ENCODE data around the gene WDR19. TPM values are rescaled to one million over a fixed set of nuclear protein-coding genes. Genes with fewer than 3 reads are reported as not detected.

The WDR19 gene
- total and polyA plus RNA-seq, 2 of the 4 experiments (the other 2 are of a cell fraction) = 16.0 to 22.6 TPM

DNA sequence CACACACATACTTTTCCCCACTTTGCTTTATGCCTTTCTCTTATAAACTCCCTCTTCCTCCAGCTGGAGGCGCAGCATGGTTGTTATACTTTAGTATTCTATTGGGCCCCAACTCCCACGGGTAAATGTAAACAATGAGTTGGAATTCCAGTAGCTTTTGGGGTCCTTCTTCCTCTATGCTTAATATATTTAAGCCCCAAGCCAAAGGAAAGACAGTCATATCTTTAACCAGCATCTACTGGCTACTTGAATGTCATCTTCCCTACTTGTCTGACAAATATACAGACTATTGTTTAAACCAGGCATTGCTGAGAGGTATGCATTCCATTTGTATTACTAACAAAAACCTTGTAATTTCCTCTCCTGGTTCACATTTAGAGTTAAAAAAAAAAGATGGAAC lies 72.9 kb downstream of the WDR19 start:
- H3K18ac ChIP-seq (ENCODE audit: low read depth, low read length) = no peak overlapping the region; the same call in 1 of the 2 replicates
- CTCF ChIA-PET = no interaction called here
- H3K9ac ChIP-seq (ENCODE audit: low read depth, low read length) = no peak overlapping the region
- H4K5ac ChIP-seq (ENCODE audit: low read depth, low read length) = no peak overlapping the region
- H2BK15ac ChIP-seq (ENCODE audit: low read depth, low read length) = no peak overlapping the region
- no peaks in the 10 kb centered on the region for H3K36me3 ChIP-seq (ENCODE audit: control insufficient read depth, insufficient read depth, low read length)
- H3K79me1 ChIP-seq (ENCODE audit: low read depth in 1 of 2, low read length in 2 of 2) = no peaks in the 10 kb centered on the region
- no peaks in the 10 kb centered on the region; the same call in 1 of the 2 replicates for H3K4me1 ChIP-seq (ENCODE audit: control insufficient read depth, insufficient read depth, low read length)
- H2BK20ac ChIP-seq (ENCODE audit: low read depth, low read length) = 0 out of 2 replicates have a peak overlapping the region, but pooled peaks have one; percentile 72
- peak overlapping the region; percentile 25 for H2BK5ac ChIP-seq (ENCODE audit: low read depth, low read length, poor library complexity, severe bottlenecking)
- no TSS peak for BruUV-seq (replicated peaks)
- no peak overlapping the region for H4K91ac ChIP-seq (ENCODE audit: insufficient read depth, low read depth, low read length)
- peak overlapping the region; percentile 51; the same call in 1 of the 2 replicates for H2BK120ac ChIP-seq (ENCODE audit: low read depth, low read length)
- no peak overlapping the region for H3K27ac ChIP-seq (ENCODE audit: insufficient read depth, low read length)
- no peak overlapping the region for H3K4me3 ChIP-seq (ENCODE audit: insufficient read depth, low read depth, low read length)
- ATAC-seq (ENCODE audit: low read depth) (peak; percentile 39), DNase-seq (peak; percentile 65)
- TF ChIP-seq POLR2A (IDR thresholded peaks at IDR 0.05; ENCODE audit: low read depth, low read length) (no peak), MAZ (IDR thresholded peaks at IDR 0.05; ENCODE audit: borderline replicate concordance, low read depth, low read length) (no peak), BHLHE40 (IDR thresholded peaks at IDR 0.05; ENCODE audit: low read depth, low read length) (no peak)
- TF ChIP-seq, protein P1, sequence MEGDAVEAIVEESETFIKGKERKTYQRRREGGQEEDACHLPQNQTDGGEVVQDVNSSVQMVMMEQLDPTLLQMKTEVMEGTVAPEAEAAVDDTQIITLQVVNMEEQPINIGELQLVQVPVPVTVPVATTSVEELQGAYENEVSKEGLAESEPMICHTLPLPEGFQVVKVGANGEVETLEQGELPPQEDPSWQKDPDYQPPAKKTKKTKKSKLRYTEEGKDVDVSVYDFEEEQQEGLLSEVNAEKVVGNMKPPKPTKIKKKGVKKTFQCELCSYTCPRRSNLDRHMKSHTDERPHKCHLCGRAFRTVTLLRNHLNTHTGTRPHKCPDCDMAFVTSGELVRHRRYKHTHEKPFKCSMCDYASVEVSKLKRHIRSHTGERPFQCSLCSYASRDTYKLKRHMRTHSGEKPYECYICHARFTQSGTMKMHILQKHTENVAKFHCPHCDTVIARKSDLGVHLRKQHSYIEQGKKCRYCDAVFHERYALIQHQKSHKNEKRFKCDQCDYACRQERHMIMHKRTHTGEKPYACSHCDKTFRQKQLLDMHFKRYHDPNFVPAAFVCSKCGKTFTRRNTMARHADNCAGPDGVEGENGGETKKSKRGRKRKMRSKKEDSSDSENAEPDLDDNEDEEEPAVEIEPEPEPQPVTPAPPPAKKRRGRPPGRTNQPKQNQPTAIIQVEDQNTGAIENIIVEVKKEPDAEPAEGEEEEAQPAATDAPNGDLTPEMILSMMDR (conservative IDR thresholded peaks at IDR 0.05; ENCODE audit: low read depth, low read length) = peak; percentile 12; the same call in 1 of the 2 replicates
- TF ChIP-seq, protein P2, sequence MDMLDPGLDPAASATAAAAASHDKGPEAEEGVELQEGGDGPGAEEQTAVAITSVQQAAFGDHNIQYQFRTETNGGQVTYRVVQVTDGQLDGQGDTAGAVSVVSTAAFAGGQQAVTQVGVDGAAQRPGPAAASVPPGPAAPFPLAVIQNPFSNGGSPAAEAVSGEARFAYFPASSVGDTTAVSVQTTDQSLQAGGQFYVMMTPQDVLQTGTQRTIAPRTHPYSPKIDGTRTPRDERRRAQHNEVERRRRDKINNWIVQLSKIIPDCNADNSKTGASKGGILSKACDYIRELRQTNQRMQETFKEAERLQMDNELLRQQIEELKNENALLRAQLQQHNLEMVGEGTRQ (IDR thresholded peaks at IDR 0.05; ENCODE audit: low read depth, low read length) = no peak
- H3K9me1 ChIP-seq (ENCODE audit: insufficient read depth, low read length) = 0 out of 2 replicates have a peak, but pooled peaks cover 4% of the 10 kb centered on the region
- no peak overlapping the region for H4K8ac ChIP-seq (ENCODE audit: low read depth in 2 of 2, low read length in 2 of 2)
- no CpG with 5 or more reads among the region's 2 CpGs for WGBS, 2 experiments (ENCODE audit: extremely low coverage in 2 of 2, insufficient read length in 1 of 2)
- H3K4me2 ChIP-seq (ENCODE audit: low read depth, low read length) = no peak overlapping the region; the same call in 1 of the 2 replicates
- POLR2A ChIA-PET (ENCODE audit: unreplicated experiment) = no interaction called here
- H2AK5ac ChIP-seq (ENCODE audit: low read depth, low read length) = no peak overlapping the region
- dilution Hi-C loops (cut with HindIII; ENCODE audit: low sequenced_read_pairs, unreplicated experiment) (no loop called here), in situ Hi-C loops (cut with MboI; ENCODE audit: low sequenced_read_pairs) (no loop called here), intact Hi-C loops (cut with micrococcal nuclease) (no loop called here)
- no peaks in the 10 kb centered on the region for H4K20me1 ChIP-seq (ENCODE audit: insufficient read depth, low read length)
- no peak overlapping the region for H2AFZ ChIP-seq (replicated peaks; ENCODE audit: low read length, poor library complexity)
- H3K14ac ChIP-seq (replicated peaks; ENCODE audit: low read depth, low read length) = no peak overlapping the region
- no peak overlapping the region for H2AK9ac ChIP-seq (replicated peaks; ENCODE audit: low read depth, low read length, poor library complexity)
- peak overlapping the region; percentile 13; the same call in 1 of the 2 replicates for H3K23ac ChIP-seq (ENCODE audit: low read depth, low read length)
- no peaks in the 10 kb centered on the region for H3K9me3 ChIP-seq (ENCODE audit: control insufficient read depth, insufficient read depth, low read length)
- H3K4ac ChIP-seq (ENCODE audit: low read depth, low read length) = peak overlapping the region; percentile 48; the same call in 1 of the 2 replicates
- peak overlapping the region; percentile 46; the same call in 1 of the 2 replicates for H3K56ac ChIP-seq (ENCODE audit: extremely low read depth, insufficient read depth, low read length)
- H3K27me3 ChIP-seq (ENCODE audit: control insufficient read depth, insufficient read depth, low read length) = no peaks in the 10 kb centered on the region

Measured in IMR-90 (cell line).